MCF 10A (cell line): ENCODE results near the gene PRPF40B. TPM values are rescaled to one million over a fixed set of nuclear protein-coding genes. Genes with fewer than 3 reads are reported as not detected.

Experiments
- BruUV-seq: library from RNA; stranded (reverse); fragments of 400-500 nt; replicated peaks from 2 replicates; lab custom pipeline; 2021; lab: Mats Ljungman, UMichigan
- CTCF ChIA-PET: fragments of 300-600 bp; sonication (Branson Sonifier 250); formaldehyde crosslinking; extraction: SDS; loops from one replicate; lab custom pipeline; 2021; ENCODE audit warnings: antibody characterized with exemption, inconsistent platforms; lab: Yijun Ruan, JAX
- POLR2A ChIA-PET: fragments of 300-600, 350-650 bp; sonication (Branson Sonifier 250); formaldehyde crosslinking; extraction: SDS; loops from one replicate; lab custom pipeline; 2020; ENCODE audit warnings: antibody characterized with exemption, inconsistent platforms; lab: Yijun Ruan, JAX
- DNase-seq: peaks from one replicate; pipeline ENCODE4 v3.0.0-alpha.2; 2018; ENCODE audit not compliant: unreplicated experiment
- H3K27ac Mint-ChIP-seq: one replicate; pipeline ENCODE4 v1.8.0; 2022; ENCODE audit warnings: mild to moderate bottlenecking, low read depth, mixed read lengths; ENCODE audit not compliant: unreplicated experiment
- H3K27me3 Mint-ChIP-seq: one replicate; pipeline ENCODE4 v1.8.0; 2022; ENCODE audit warnings: mixed read lengths; ENCODE audit not compliant: insufficient read depth, unreplicated experiment
- H3K36me3 Mint-ChIP-seq: one replicate; pipeline ENCODE4 v1.8.0; 2022; ENCODE audit warnings: mild to moderate bottlenecking, moderate library complexity, mixed read lengths; ENCODE audit not compliant: insufficient read depth, unreplicated experiment
- H3K4me1 Mint-ChIP-seq: one replicate; pipeline ENCODE4 v1.8.0; 2022; ENCODE audit warnings: mixed read lengths; ENCODE audit not compliant: insufficient read depth, unreplicated experiment
- H3K4me3 Mint-ChIP-seq: one replicate; pipeline ENCODE4 v1.8.0; 2022; ENCODE audit warnings: mild to moderate bottlenecking, moderate library complexity, mixed read lengths; ENCODE audit not compliant: unreplicated experiment
- H3K9me3 Mint-ChIP-seq: one replicate; pipeline ENCODE4 v1.8.0; 2022; ENCODE audit warnings: mixed read lengths; ENCODE audit not compliant: unreplicated experiment
- intact Hi-C: fragments of 100-400 bp; cut with micrococcal nuclease; formaldehyde crosslinking; loops from 2 replicates; pipeline ENCODE4 v1.14.1; 2022
- total RNA-seq: library from RNA; stranded (reverse); gene quantifications from 2 replicates; pipeline ENCODE4 v1.2.3, GENCODE V29; 2022
- TF ChIP-seq, protein P1 (sequence below): fragments of 200-600 bp; IDR thresholded peaks from one replicate; pipeline ENCODE4 v1.8.0; 2022; ENCODE audit warnings: antibody characterized with exemption, mild to moderate bottlenecking; ENCODE audit not compliant: unreplicated experiment

Gene PRPF40B
- total RNA-seq, 1 experiment from 2014 or later = 48.5 TPM

DNA sequence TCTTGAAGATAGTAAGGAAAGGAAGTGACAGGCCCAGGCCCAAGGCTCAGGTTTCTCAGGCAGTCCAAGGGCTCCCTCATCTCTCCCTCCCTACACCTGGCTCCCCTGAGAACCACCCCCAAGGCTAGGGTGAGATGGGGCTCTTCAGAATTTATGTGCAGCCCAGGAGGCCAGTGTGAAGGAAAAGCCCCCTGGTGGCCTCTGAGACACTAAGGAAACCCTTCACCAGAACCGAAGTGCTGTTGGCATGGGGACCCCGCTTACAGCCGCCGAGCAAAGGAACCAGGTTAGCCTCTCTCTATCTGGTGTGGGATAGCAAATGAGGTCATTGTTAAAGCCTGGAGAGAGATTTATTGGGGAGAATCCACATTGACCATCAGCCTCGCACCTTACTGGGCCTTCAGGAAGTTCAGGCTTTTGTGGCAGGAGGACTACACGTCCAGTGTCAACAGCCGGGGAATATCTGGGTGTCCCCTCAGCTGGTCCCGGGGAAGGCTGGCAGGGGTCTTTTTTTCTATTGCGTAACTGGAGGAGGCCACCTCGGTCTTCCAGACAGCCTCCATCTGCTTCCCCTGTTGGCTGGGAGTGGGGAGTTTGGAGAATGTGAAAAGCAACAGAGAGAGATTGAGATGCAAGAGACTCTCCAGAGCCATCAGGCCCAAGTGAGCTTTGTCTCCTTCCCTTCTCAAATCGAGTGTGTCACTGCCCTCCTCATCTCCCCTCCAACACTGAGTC lies 36.0 kb upstream of the PRPF40B start:
- no peak for DNase-seq
- CTCF ChIA-PET = interaction anchor here (0.6 kb wide), 1 partner anchor 17 kb away, joined by 3 read pairs; no protein-coding TSS in a partner anchor
- no peak overlapping the region for H3K27ac Mint-ChIP-seq
- POLR2A ChIA-PET = no interaction called here
- H3K4me1 Mint-ChIP-seq = no peaks in the 10 kb centered on the region
- TF ChIP-seq, protein P1, sequence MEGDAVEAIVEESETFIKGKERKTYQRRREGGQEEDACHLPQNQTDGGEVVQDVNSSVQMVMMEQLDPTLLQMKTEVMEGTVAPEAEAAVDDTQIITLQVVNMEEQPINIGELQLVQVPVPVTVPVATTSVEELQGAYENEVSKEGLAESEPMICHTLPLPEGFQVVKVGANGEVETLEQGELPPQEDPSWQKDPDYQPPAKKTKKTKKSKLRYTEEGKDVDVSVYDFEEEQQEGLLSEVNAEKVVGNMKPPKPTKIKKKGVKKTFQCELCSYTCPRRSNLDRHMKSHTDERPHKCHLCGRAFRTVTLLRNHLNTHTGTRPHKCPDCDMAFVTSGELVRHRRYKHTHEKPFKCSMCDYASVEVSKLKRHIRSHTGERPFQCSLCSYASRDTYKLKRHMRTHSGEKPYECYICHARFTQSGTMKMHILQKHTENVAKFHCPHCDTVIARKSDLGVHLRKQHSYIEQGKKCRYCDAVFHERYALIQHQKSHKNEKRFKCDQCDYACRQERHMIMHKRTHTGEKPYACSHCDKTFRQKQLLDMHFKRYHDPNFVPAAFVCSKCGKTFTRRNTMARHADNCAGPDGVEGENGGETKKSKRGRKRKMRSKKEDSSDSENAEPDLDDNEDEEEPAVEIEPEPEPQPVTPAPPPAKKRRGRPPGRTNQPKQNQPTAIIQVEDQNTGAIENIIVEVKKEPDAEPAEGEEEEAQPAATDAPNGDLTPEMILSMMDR = no peak
- no peaks in the 10 kb centered on the region for H3K36me3 Mint-ChIP-seq
- no TSS peak for BruUV-seq
- H3K9me3 Mint-ChIP-seq = peaks cover under 1% of the 10 kb centered on the region
- no peaks in the 10 kb centered on the region for H3K27me3 Mint-ChIP-seq
- H3K4me3 Mint-ChIP-seq = no peak overlapping the region
- intact Hi-C loops = loop anchor here (10.0 kb wide), 1 partner anchor 303 kb away; no protein-coding TSS in a partner anchor

DNA sequence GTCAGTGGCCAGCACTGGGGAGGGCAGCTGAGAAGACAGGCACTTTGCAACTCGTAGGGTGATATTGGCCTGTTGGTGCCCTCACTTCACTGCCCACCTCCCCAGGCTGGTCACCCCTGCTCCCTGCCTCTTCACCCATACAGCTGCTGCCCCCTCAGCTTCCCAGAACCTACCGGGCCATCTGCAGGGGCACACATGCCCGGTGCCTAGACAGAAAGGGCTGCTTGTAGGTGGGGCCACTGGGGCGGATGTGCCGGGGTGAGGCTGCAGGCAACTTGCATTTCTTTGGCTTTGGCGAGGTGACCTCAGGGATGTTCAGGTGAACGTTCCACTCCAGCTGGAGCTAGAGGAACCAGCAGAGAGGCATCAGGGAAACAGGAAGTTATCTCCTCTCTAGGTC lies 35.1 kb upstream of the PRPF40B start:
- POLR2A ChIA-PET = no interaction called here
- Mint-ChIP-seq H3K4me1 (no peaks in the 10 kb centered on the region), H3K9me3 (peaks cover 8% of the 10 kb centered on the region), H3K27ac (no peak overlapping the region), H3K4me3 (no peak overlapping the region), H3K27me3 (no peaks in the 10 kb centered on the region), H3K36me3 (no peaks in the 10 kb centered on the region)
- BruUV-seq = no TSS peak
- CTCF ChIA-PET = interaction anchor here (0.6 kb wide), 3 partner anchors 8 to 720 kb away, joined by 3 to 4 read pairs (median 3); no protein-coding TSS in a partner anchor
- no peak for DNase-seq
- TF ChIP-seq, protein P1 = no peak
- intact Hi-C loops = loop anchor here (10.0 kb wide), 1 partner anchor 303 kb away; no protein-coding TSS in a partner anchor

DNA sequence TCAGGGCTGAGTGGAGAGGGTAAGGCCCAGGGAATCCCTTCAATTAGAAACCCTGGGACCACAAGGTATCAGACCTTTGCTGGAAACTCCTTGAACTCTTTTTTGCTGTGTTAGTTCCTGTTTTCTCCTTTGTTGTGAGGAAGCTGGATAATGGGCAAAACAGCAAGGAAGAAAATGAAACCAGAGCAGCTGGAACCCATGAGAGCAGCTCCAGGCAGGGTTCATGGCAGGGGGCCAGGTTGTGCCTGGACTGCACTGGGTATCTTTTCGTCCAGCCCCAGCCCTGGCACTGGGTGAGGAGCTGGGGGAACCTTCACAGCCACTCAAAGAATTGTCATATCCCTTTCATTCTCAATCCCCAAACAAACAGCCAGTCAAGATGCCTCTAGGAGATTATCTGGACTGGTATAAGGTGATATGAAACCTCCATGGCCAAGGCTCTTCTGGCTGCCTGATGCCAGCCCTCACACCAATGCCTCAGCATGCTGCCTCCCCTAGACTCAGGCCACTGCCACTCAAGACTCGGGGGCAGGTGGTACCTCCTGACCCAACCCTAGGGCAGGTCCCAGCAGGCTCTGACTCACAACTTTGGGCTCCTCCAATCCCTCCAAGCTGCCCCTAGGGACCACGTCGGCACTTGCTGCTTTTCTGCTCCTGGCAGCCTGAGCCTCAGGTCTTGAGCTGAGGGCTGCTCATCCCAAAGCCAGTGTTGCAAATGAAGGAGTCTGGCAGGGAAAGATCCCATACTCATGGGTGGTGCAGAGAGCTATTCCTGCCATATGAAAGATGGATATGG lies 34.4 kb upstream of the PRPF40B start:
- Mint-ChIP-seq H3K4me3 (no peak overlapping the region), H3K4me1 (no peaks in the 10 kb centered on the region), H3K27me3 (no peaks in the 10 kb centered on the region), H3K9me3 (peaks cover 8% of the 10 kb centered on the region), H3K36me3 (no peaks in the 10 kb centered on the region), H3K27ac (no peak overlapping the region)
- ChIA-PET CTCF (interaction anchor here (0.6 to 1.1 kb wide), 7 partner anchors 9 to 857 kb away, joined by 3 to 4 read pairs (median 3); no protein-coding TSS in a partner anchor), POLR2A (interaction anchor here (0.5 to 0.7 kb wide), 2 partner anchors 8 to 53 kb away, joined by 3 read pairs; no protein-coding TSS in a partner anchor)
- DNase-seq = peak; percentile 12
- no TSS peak for BruUV-seq
- intact Hi-C loops = loop anchor here (10.0 kb wide), 1 partner anchor 304 kb away; no protein-coding TSS in a partner anchor
- TF ChIP-seq, protein P1 = no peak

DNA sequence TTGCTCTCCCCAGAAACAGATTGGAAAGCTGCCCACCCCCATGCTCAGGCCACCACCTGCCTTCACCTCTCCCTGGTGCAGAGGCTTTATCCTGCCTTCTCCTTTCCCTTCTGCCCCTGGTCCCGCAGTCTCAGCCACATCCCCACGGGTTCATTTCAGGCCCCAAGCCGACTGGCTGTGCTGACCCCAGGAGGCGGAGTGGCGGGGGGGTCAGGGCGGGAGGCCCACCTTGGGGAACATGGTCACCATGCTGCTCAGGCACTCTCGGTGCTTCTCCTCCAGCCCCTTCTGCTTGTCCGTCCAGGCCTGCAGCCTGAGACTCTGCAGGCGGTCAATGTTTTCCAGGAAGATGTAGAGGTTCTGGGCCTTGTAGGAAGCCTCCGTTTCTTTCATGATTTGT lies 24.8 kb upstream of the PRPF40B start:
- POLR2A ChIA-PET = interaction anchor here (0.5 kb wide), 1 partner anchor 515 kb away, joined by 5 read pairs; no protein-coding TSS in a partner anchor
- H3K4me1 Mint-ChIP-seq = no peaks in the 10 kb centered on the region
- TF ChIP-seq, protein P1 = no peak
- BruUV-seq = no TSS peak
- intact Hi-C loops = no loop called here
- DNase-seq = no peak
- peaks cover 13% of the 10 kb centered on the region for H3K36me3 Mint-ChIP-seq
- no peaks in the 10 kb centered on the region for H3K27me3 Mint-ChIP-seq
- no peak overlapping the region for H3K27ac Mint-ChIP-seq
- no peaks in the 10 kb centered on the region for H3K9me3 Mint-ChIP-seq
- no peak overlapping the region for H3K4me3 Mint-ChIP-seq
- CTCF ChIA-PET = no interaction called here
